DOHH2 (cell line): ENCODE measurements around the gene MEGF11.

Source experiments
- H3F3A ChIP-seq: fragments of 200-600 bp; sonication (generic), shearing (Covaris generic); 2 replicates; pipeline ENCODE4 v1.6.0; 2016; ENCODE audit warnings: antibody characterized with exemption, mild to moderate bottlenecking; ENCODE audit not compliant: control insufficient read depth, insufficient read depth
- H3K27ac ChIP-seq: fragments of 200-600 bp; sonication (generic); 2 replicates; pipeline ENCODE4 v1.5.1; 2014; ENCODE audit warnings: low read depth, mild to moderate bottlenecking, low read length, moderate library complexity
- H3K27me3 ChIP-seq: fragments of 200-600 bp; sonication (generic); 2 replicates; pipeline ENCODE4 v1.6.1; 2014; ENCODE audit warnings: mild to moderate bottlenecking, low read length, mixed read lengths; ENCODE audit not compliant: control insufficient read depth
- H3K36me3 ChIP-seq: fragments of 200-600 bp; sonication (generic); 2 replicates; pipeline ENCODE4 v1.6.1; 2014; ENCODE audit warnings: mild to moderate bottlenecking, low read length, moderate library complexity, mixed read lengths; ENCODE audit not compliant: control insufficient read depth
- H3K4me1 ChIP-seq: fragments of 200-600 bp; sonication (generic); 2 replicates; pipeline ENCODE4 v1.6.1; 2014; ENCODE audit warnings: mild to moderate bottlenecking, low read length, mixed read lengths; ENCODE audit not compliant: control insufficient read depth
- H3K4me2 ChIP-seq: fragments of 200-600 bp; sonication (generic); 2 replicates; pipeline ENCODE4 v1.6.0; 2014; ENCODE audit warnings: mild to moderate bottlenecking, low read length, moderate library complexity
- H3K4me3 ChIP-seq: fragments of 200-600 bp; sonication (generic); 2 replicates; pipeline ENCODE4 v1.5.1; 2014; ENCODE audit warnings: mild to moderate bottlenecking, low read length, mixed read lengths
- H3K79me2 ChIP-seq: fragments of 200-600 bp; sonication (generic); 2 replicates; pipeline ENCODE4 v1.6.1; 2014; ENCODE audit warnings: mild to moderate bottlenecking, low read length, mixed read lengths; ENCODE audit not compliant: control insufficient read depth
- H3K9me2 ChIP-seq: fragments of 200-600 bp; sonication (generic); replicated peaks from 2 replicates; pipeline ENCODE4 v1.6.1; 2014; ENCODE audit warnings: mild to moderate bottlenecking, low read length, mixed read lengths; ENCODE audit not compliant: control insufficient read depth
- H3K9me3 ChIP-seq: fragments of 200-600 bp; sonication (generic); 2 replicates; pipeline ENCODE4 v1.6.1; 2014; ENCODE audit warnings: antibody characterized with exemption, low read length, mixed read lengths; ENCODE audit not compliant: control insufficient read depth, insufficient read depth
- H4K20me1 ChIP-seq: fragments of 200-600 bp; sonication (generic); 2 replicates; pipeline ENCODE4 v1.6.0; 2014; ENCODE audit warnings: low read depth, mild to moderate bottlenecking, antibody characterized with exemption, low read length, moderate library complexity; ENCODE audit not compliant: control insufficient read depth, insufficient read depth
- EZH2phosphoT487 ChIP-seq: fragments of 200-600 bp; sonication (generic); IDR thresholded peaks from 2 replicates; pipeline ENCODE4 v1.6.1; 2017; ENCODE audit warnings: borderline replicate concordance, mild to moderate bottlenecking, antibody characterized with exemption, low read length, moderate library complexity, mixed read lengths
- TF ChIP-seq, protein P1 (sequence below): fragments of 200-600 bp; sonication (generic); IDR thresholded peaks from one replicate; pipeline ENCODE4 v1.5.1; 2014; ENCODE audit warnings: antibody characterized with exemption, mild to moderate bottlenecking, low read depth, low read length; ENCODE audit not compliant: poor library complexity, severe bottlenecking

The MEGF11 gene

DNA sequence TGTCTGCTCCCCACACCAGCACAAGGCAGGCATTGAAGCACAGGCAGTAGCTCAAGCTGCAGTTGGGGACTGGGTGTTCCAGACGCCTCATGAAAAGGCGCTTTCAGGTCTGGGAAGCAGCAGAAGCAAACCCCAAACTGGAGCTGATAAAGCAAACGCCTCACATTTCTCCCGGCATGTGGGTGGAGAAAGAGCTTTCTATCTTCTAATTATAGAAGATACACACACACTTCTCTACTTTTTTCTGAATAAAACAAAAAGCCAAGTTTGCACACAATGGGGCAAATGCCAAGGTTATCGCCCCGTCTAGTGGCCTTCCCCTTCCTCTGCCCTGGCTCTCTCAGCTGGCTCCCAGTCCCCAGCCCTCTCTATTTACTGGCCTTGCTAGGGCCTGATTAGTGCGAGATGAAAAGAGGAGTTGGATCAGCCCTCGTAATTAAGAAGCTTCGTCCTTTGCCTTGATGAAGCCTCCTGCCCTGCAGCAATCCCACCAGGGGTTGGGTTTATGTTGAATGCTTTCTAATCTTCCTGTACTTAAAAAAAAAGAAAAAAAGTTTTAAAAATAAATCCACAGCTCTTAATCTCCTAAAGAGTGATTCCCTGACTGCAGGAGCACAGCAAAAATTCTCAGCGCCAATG, 120.2 kb downstream of the MEGF11 start:
- no peaks in the 10 kb centered on the region for H3K27me3 ChIP-seq
- H3F3A ChIP-seq, result peaks cover 15% of the 10 kb centered on the region; the same call in 1 of the 2 replicates
- H4K20me1 ChIP-seq, result no peaks in the 10 kb centered on the region; the same call in 1 of the 2 replicates
- H3K4me3 ChIP-seq, result no peak overlapping the region
- TF ChIP-seq EZH2phosphoT487, result no peak
- TF ChIP-seq, protein P1, sequence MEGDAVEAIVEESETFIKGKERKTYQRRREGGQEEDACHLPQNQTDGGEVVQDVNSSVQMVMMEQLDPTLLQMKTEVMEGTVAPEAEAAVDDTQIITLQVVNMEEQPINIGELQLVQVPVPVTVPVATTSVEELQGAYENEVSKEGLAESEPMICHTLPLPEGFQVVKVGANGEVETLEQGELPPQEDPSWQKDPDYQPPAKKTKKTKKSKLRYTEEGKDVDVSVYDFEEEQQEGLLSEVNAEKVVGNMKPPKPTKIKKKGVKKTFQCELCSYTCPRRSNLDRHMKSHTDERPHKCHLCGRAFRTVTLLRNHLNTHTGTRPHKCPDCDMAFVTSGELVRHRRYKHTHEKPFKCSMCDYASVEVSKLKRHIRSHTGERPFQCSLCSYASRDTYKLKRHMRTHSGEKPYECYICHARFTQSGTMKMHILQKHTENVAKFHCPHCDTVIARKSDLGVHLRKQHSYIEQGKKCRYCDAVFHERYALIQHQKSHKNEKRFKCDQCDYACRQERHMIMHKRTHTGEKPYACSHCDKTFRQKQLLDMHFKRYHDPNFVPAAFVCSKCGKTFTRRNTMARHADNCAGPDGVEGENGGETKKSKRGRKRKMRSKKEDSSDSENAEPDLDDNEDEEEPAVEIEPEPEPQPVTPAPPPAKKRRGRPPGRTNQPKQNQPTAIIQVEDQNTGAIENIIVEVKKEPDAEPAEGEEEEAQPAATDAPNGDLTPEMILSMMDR, result no peak
- H3K79me2 ChIP-seq, result 0 out of 2 replicates have a peak, but pooled peaks cover under 1% of the 10 kb centered on the region
- peaks cover 35% of the 10 kb centered on the region for H3K4me1 ChIP-seq
- no peaks in the 10 kb centered on the region for H3K9me2 ChIP-seq
- H3K9me3 ChIP-seq, result no peaks in the 10 kb centered on the region
- peaks cover 33% of the 10 kb centered on the region for H3K36me3 ChIP-seq
- H3K27ac ChIP-seq, result no peak overlapping the region
- no peak overlapping the region for H3K4me2 ChIP-seq

- H3K27me3 ChIP-seq, result no peaks in the 10 kb centered on the region
- no peaks in the 10 kb centered on the region; the same call in 1 of the 2 replicates for H4K20me1 ChIP-seq
- no peak overlapping the region for H3K4me3 ChIP-seq
- H3K9me3 ChIP-seq, result no peaks in the 10 kb centered on the region
- H3K36me3 ChIP-seq, result peaks cover 37% of the 10 kb centered on the region
- H3K79me2 ChIP-seq, result no peaks in the 10 kb centered on the region
- TF ChIP-seq, protein P1, result no peak
- TF ChIP-seq EZH2phosphoT487, result no peak
- peaks cover 35% of the 10 kb centered on the region for H3K4me1 ChIP-seq
- H3F3A ChIP-seq, result peaks cover 11% of the 10 kb centered on the region; the same call in 1 of the 2 replicates
- no peak overlapping the region for H3K27ac ChIP-seq
- no peak overlapping the region for H3K4me2 ChIP-seq
- H3K9me2 ChIP-seq, result no peaks in the 10 kb centered on the region
Measured at GRCh38 chr15:66132251-66132816, 121.2 kb downstream of the MEGF11 start.

- H3K9me3 ChIP-seq, result no peaks in the 10 kb centered on the region
- H3K4me3 ChIP-seq, result no peak overlapping the region
- peaks cover 6% of the 10 kb centered on the region; the same call in 1 of the 2 replicates for H3F3A ChIP-seq
- H3K4me1 ChIP-seq, result peaks cover 37% of the 10 kb centered on the region
- peaks cover 38% of the 10 kb centered on the region for H3K36me3 ChIP-seq
- H3K4me2 ChIP-seq, result no peak overlapping the region
- H3K79me2 ChIP-seq, result no peaks in the 10 kb centered on the region
- no peaks in the 10 kb centered on the region; the same call in 1 of the 2 replicates for H4K20me1 ChIP-seq
- H3K27ac ChIP-seq, result no peak overlapping the region
- H3K27me3 ChIP-seq, result no peaks in the 10 kb centered on the region
- TF ChIP-seq, protein P1, result no peak
- no peak for TF ChIP-seq EZH2phosphoT487
- H3K9me2 ChIP-seq, result no peaks in the 10 kb centered on the region
Measured at GRCh38 chr15:66131831-66132230, 121.7 kb downstream of the MEGF11 start.
